Esophagus squamous epithelium (tissue), 5 donors: ENCODE data around the gene RND1. TPM values are rescaled to one million over a fixed set of nuclear protein-coding genes. Genes with fewer than 3 reads are reported as not detected.
"Not testable (repeated sequence)": the region's sequence is repeated elsewhere in the genome, so short reads cannot be mapped to it uniquely, and the experiment has no call there.

ENCODE experiments used
- DNase-seq: peaks from one replicate; lab custom pipeline; 2025; lab: John Stamatoyannopoulos, UW
- H3K27ac ChIP-seq, 4 donors: fragments of 200-600 bp; sonication (generic); one replicate each; pipeline ENCODE4 v1.5.1; 2016 to 2019; ENCODE audit warnings: mild to moderate bottlenecking in 1 of 4
- H3K27me3 ChIP-seq, 4 donors: fragments of 200-600 bp; sonication (generic); 1 replicate in 3 of 4; 2 replicates in 1 of 4; pipeline versions ENCODE4 v1.5.1 to v1.6.0; 2017 to 2021; ENCODE audit warnings: antibody characterized with exemption in 1 of 4
- H3K36me3 ChIP-seq, 3 donors: fragments of 200-600 bp; sonication (generic); one replicate each; pipeline ENCODE4 v1.5.1; 2016 to 2019
- H3K4me1 ChIP-seq, 3 donors: fragments of 200-600 bp; sonication (generic); one replicate each; pipeline ENCODE4 v1.5.1; 2017 to 2019
- H3K4me3 ChIP-seq, 4 donors: fragments of 200-600 bp; sonication (generic); 1 replicate in 3 of 4; 2 replicates in 1 of 4; pipeline ENCODE4 v1.5.1; 2016 to 2019; ENCODE audit warnings: mild to moderate bottlenecking in 2 of 4, moderate library complexity in 1 of 4
- H3K9me3 ChIP-seq, 3 donors: fragments of 200-600 bp; sonication (generic); one replicate each; pipeline ENCODE4 v1.5.1; 2016 to 2019
- CTCF ChIP-seq, 6 experiments: fragments of 450-650 bp in 4 of 6; fragments of 200-600 bp in 2 of 6; sonication (generic) in 2 of 6; IDR thresholded peaks; one replicate each; pipeline ENCODE4 v1.5.1; 2016 to 2019; ENCODE audit warnings: antibody characterized with exemption in 6 of 6, mild to moderate bottlenecking in 4 of 6, moderate library complexity in 4 of 6
- POLR2A ChIP-seq, 4 donors: fragments of 450-650 bp; IDR thresholded peaks; one replicate each; pipeline ENCODE4 v1.6.1; 2017; ENCODE audit warnings: antibody characterized with exemption in 4 of 4, mild to moderate bottlenecking in 4 of 4, moderate library complexity in 3 of 4
- WGBS, 2 donors: methylation state at CpG; one replicate each; pipeline ENCODE4 v1.1.5; 2018; 5-methylcytosine and 5-hydroxymethylcytosine counted together
- intact Hi-C: fragments of 100-400 bp; cut with DNase I; formaldehyde crosslinking; loops from one replicate; pipeline ENCODE4 v1.15.0; 2022
- total RNA-seq, 4 donors: library from RNA; depleted of rRNA; stranded (reverse); fragments of >200 nt; gene quantifications; one replicate each; pipeline ENCODE4 v1.1.0, GENCODE V29; 2016
- donor health status: DM: yes; HTN: yes; CAD: no.

Gene RND1
- total RNA-seq, 4 donors from 2014 or later: 0.57 to 6.1 (median 0.95) TPM

GRCh38 chr12:48859607-48860006, 6.1 kb downstream of the RND1 start:
- Histone ChIP-seq H3K36me3 (no peaks in the 10 kb centered on the region), H3K27ac (no peak overlapping the region), H3K9me3 (no peaks in the 10 kb centered on the region), H3K4me3 (no peak overlapping the region), H3K4me1 (peaks cover 0 to 4% (median 0%) of the 10 kb centered on the region in 3 donors), H3K27me3 (peaks cover 0 to 30% (median 2%) of the 10 kb centered on the region in 4 donors)
- WGBS, 2 donors: 88 to 92% methylated on average over 5 of the region's 5 CpGs
- TF ChIP-seq POLR2A (IDR thresholded peaks at IDR 0.05): no peak
- TF ChIP-seq CTCF (IDR thresholded peaks at IDR 0.05): no peak
- DNase-seq: no peak
- intact Hi-C loops: no loop called here

GRCh38 chr12:48858043-48858442, 7.6 kb downstream of the RND1 start:
- intact Hi-C loops: no loop called here
- TF ChIP-seq CTCF (IDR thresholded peaks at IDR 0.05): no peak
- TF ChIP-seq POLR2A (IDR thresholded peaks at IDR 0.05): no peak
- 79 to 83% methylated on average over 4 to 8 of the region's 8 CpGs for WGBS, 2 donors
- Histone ChIP-seq H3K4me3 (no peak overlapping the region), H3K4me1 (peaks cover 0 to 2% (median under 1%) of the 10 kb centered on the region in 3 donors), H3K27ac (no peak overlapping the region), H3K27me3 (peaks cover 0 to 14% (median 0%) of the 10 kb centered on the region in 4 donors), H3K36me3 (no peaks in the 10 kb centered on the region), H3K9me3 (no peaks in the 10 kb centered on the region)
- DNase-seq: no peak

- H3K4me3 ChIP-seq: no peak overlapping the region
- peaks cover 0 to 8% (median 7%) of the 10 kb centered on the region in 3 donors for H3K4me1 ChIP-seq
- intact Hi-C loops: no loop called here
- TF ChIP-seq CTCF (IDR thresholded peaks at IDR 0.05) (no peak), POLR2A (IDR thresholded peaks at IDR 0.05) (no peak)
- no peak overlapping the region for H3K27ac ChIP-seq
- no peak for DNase-seq
- no peaks in the 10 kb centered on the region for H3K36me3 ChIP-seq
- H3K9me3 ChIP-seq: no peaks in the 10 kb centered on the region
- WGBS, 2 donors: 79 to 87% methylated on average over 4 to 11 of the region's 13 CpGs
- H3K27me3 ChIP-seq: peaks cover 0 to 8% (median 0%) of the 10 kb centered on the region in 4 donors
Measured at GRCh38 chr12:48857278-48857994, 8.2 kb downstream of the RND1 start.

GRCh38 chr12:48856379-48856778, 9.3 kb downstream of the RND1 start:
- TF ChIP-seq POLR2A (IDR thresholded peaks at IDR 0.05) (no peak), CTCF (IDR thresholded peaks at IDR 0.05) (no peak)
- Histone ChIP-seq H3K36me3 (no peaks in the 10 kb centered on the region), H3K27ac (no peak overlapping the region), H3K9me3 (no peaks in the 10 kb centered on the region), H3K4me3 (no peak overlapping the region), H3K27me3 (no peaks in the 10 kb centered on the region), H3K4me1 (peaks cover 0 to 10% (median 7%) of the 10 kb centered on the region in 3 donors)
- intact Hi-C loops: no loop called here
- no peak for DNase-seq
- WGBS, 2 donors: 49 to 75% methylated on average over 2 of the region's 2 CpGs

- H3K27me3 ChIP-seq, H3K36me3 ChIP-seq, H3K27ac ChIP-seq, H3K9me3 ChIP-seq, intact Hi-C loops, DNase-seq, H3K4me3 ChIP-seq: not testable (repeated sequence)
- H3K4me1 ChIP-seq: peaks cover 10 to 24% (median 17%) of the 10 kb centered on the region in 3 donors
- WGBS, 2 donors: 59 to 73% methylated on average over 4 to 9 of the region's 10 CpGs
Measured at GRCh38 chr12:48854932-48855331, 10.7 kb downstream of the RND1 start.
